Measurements from ENCODE around the gene PCSK5.
"Not testable (repeated sequence)": the region's sequence is repeated elsewhere in the genome, so short reads cannot be mapped to it uniquely, and the experiment has no call there.

The PCSK5 gene

DNA sequence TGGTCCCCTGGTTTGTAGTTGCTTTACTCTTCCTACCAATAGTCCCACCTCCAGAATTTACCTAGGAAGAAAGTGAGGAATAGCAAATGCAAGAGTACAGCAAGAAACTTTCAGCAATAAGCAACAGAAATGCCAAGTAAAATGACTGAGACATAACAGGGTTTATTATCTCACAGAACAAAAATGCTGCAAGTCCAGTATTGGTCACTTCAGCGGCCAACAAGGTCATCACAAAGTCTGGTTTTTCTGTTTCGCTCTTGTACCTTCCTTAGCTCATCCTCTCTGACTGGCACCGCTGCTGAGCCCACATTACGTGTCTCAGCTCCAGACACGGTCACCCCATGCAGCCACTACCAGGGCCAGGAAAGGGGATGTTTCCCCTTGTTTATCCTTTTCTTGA is 421.1 kb downstream of the PCSK5 start:
- DNase-seq (ENCODE audit: low read depth in 3 of 3) = no peak

GRCh38 chr9:76313771-76314170 is 423.3 kb downstream of the PCSK5 start:
- no peak for DNase-seq (ENCODE audit: low read depth in 3 of 3)

GRCh38 chr9:76314321-76314720 is 423.8 kb downstream of the PCSK5 start:
- DNase-seq (ENCODE audit: low read depth in 3 of 3) = no peak

DNA sequence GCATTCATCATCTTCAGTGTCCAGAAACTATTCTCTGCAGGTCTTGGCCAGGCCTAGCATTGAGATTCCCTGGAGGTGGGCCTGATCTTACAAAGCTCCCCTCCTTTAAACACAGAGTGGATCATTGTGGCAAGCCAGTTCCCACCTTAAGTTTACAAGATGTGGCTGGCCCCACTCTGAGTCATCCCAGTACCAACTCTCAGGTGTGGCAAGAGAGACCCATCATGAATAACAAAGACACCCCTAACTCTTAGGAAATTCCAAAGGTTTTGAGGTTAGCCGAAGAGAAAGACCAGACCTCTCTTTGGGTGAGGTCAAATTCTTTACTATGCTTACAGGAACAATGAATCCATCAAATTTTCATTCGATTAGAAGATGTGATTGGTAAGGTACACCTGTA is 425.6 kb downstream of the PCSK5 start:
- DNase-seq (ENCODE audit: low read depth in 3 of 3) = no peak

- DNase-seq (ENCODE audit: low read depth in 3 of 3) = not testable (repeated sequence)
Observed at GRCh38 chr9:76319466-76319865, 429.0 kb downstream of the PCSK5 start.

DNA sequence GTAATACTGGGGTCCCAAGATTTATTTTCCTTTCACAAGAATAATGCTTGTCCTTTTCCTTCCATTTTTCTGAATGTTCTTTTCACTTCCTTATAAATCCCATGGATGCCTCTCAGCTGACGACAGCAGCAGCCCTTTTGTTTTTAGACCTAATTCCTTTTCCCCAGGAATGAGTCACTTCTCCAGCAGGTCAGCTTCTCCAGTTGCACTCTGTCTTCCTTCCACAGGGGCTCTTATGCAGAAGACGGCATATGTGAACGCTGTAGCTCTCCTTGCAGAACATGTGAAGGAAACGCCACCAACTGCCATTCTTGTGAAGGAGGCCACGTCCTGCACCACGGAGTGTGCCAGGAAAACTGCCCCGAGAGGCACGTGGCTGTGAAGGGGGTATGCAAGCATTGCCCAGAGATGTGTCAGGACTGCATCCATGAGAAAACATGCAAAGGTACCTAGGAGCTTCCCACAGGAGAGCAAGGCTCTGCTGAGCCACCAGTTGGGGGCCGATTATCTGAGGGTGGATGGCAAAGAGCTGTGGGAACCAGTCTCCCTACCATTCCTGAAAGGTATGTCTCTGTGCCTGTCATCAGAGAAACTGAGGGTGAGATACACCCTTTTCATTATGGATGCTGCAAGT is 430.8 kb downstream of the PCSK5 start:
- DNase-seq (ENCODE audit: low read depth in 3 of 3) = no peak

- no peak for DNase-seq (ENCODE audit: low read depth in 3 of 3)
Observed at GRCh38 chr9:76322810-76323209, 432.3 kb downstream of the PCSK5 start.

DNA sequence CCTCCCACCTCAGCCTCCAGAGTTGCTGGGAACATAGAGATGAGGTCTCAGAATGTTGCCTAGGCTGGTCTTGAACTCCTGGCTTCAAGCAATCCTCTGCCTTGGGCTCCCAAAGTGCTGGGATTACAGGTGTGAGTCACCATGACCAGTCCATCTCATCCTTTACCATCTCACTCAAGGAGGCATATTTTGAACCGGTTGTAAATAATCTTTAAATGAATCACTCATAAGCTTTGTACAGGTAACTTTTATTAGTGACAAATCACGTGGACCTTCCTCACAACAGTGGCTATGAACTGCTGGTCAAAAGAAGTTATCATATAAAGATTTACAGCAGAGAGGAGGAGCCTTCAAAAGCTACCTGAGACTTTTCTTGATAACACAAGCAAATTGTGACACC is 433.0 kb downstream of the PCSK5 start:
- DNase-seq (ENCODE audit: low read depth in 3 of 3) = no peak

GRCh38 chr9:76324030-76324429 is 433.6 kb downstream of the PCSK5 start:
- DNase-seq (ENCODE audit: low read depth in 3 of 3) = not testable (repeated sequence)

- DNase-seq (ENCODE audit: low read depth in 3 of 3) = no peak
Observed at GRCh38 chr9:76330034-76330433, 439.6 kb downstream of the PCSK5 start.

DNA sequence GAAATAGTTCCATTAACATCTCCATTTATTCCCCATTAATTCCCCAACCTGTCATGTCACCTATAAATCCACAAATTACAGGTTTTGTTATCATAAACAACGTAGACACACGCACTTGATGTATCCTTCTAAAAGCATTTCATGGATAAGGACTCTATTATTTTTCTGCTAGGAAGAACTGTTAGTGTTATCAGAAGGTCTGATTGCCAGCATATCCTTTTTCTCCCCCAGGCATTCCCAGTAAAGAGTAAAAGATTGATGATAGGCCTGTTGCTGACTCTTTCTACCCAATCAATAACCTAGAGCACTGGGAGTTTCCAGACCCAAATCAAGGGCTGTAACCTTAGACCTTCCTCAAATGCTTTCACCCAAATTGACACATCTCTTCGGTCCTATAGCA is 442.9 kb downstream of the PCSK5 start:
- no peak for DNase-seq (ENCODE audit: low read depth in 3 of 3)

GRCh38 chr9:76333964-76334363 is 443.5 kb downstream of the PCSK5 start:
- DNase-seq (ENCODE audit: low read depth in 3 of 3) = no peak

- no peak for DNase-seq (ENCODE audit: low read depth in 3 of 3)
Observed at GRCh38 chr9:76336027-76336426, 445.6 kb downstream of the PCSK5 start.

- no peak for DNase-seq (ENCODE audit: low read depth in 3 of 3)
Observed at GRCh38 chr9:76338418-76338817, 447.9 kb downstream of the PCSK5 start.

DNA sequence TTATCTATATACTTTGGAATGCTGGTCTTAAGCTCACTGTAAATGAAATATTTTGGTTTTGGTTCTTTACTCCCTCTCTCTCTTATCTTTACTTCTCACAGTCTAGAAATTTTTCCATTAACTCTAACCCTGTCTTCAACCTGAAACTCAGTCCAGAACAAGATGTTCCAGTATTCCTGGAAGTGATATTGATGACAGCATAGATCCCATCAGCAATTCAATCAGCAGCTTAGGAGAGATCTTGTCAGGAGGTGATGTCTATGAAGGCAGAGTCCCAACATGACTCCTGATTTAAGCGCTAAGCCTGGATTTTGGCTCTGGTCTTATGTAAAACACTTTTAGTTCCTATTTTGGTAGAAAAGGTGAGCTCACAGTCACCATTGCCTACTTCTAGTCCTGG is 451.1 kb downstream of the PCSK5 start:
- no peak for DNase-seq (ENCODE audit: low read depth in 3 of 3)

DNA sequence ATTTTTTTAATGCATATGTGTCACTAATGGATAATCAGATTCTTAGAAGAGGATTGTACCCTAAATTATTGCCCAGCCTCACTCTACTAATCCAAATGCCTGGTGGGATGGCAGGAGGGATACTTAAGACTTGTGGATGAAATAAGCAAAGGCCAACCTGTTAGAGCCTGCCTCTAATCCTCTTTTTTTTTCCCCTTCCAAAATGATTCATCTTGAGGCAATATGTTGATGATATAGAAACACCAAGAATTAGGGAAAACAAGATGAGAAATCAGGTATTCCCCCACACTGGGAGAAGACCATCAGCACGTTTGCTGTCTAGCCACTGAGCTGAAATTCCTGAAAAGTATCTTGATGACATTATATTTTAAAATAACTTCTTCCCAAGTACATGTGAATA is 451.7 kb downstream of the PCSK5 start:
- DNase-seq (ENCODE audit: low read depth in 3 of 3) = no peak

DNA sequence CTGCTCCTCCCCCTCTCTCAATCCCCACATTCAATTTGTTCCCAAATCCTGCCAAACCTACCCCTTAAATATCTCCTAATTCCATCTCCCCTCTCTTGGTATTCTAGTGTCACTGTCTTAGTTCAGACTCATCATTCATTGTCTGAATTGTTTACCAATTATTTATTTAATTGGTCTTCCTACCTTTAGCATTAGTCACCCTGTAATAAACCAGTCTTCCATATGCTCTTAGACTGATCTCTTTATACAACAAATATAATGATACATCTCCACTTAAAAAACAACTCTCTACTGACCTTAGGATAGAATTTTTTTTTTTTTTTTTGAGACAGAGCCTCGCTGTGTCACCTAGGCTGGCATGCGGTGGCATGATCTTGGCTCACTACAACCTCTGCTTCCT is 452.4 kb downstream of the PCSK5 start:
- DNase-seq (ENCODE audit: low read depth in 3 of 3) = no peak

DNA sequence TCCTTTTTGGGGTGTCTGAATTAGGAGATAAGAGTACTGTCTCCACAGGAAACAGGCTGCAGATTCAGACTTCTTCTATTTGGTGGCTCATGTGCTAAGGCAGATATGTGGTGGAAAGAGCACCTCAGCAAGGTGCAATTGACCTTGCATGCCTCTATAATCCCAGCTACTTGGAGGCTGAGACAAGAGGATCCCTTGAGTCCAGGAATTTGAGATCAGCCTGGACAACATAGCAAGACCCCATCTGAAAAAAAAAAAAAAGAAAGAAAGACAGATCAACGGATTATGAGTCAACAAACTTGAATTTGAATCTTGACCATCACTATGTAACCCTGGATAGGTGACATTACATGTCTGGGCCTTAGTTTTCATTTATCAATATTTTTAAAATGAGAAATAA is 459.4 kb downstream of the PCSK5 start:
- DNase-seq (ENCODE audit: low read depth in 3 of 3) = no peak

DNA sequence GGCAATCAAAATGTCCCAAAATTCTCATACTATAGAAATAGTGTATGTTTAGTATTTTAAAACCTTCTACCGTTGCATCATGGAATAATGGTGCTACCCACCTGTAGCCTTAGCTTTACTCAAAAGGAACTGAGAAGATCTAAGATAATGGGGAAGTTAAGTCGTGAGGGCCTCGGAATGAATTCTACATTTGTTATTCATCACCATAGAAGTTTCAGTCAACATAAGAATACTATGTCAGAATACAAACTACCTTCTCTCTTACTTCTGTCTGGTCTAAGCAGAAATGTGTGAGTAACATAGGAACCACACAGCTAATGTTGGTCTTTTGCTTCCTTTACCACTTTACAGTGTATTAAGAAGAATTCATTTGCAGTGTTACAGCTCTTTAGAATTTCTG is 460.5 kb downstream of the PCSK5 start:
- no peak for DNase-seq (ENCODE audit: low read depth in 3 of 3)

DNA sequence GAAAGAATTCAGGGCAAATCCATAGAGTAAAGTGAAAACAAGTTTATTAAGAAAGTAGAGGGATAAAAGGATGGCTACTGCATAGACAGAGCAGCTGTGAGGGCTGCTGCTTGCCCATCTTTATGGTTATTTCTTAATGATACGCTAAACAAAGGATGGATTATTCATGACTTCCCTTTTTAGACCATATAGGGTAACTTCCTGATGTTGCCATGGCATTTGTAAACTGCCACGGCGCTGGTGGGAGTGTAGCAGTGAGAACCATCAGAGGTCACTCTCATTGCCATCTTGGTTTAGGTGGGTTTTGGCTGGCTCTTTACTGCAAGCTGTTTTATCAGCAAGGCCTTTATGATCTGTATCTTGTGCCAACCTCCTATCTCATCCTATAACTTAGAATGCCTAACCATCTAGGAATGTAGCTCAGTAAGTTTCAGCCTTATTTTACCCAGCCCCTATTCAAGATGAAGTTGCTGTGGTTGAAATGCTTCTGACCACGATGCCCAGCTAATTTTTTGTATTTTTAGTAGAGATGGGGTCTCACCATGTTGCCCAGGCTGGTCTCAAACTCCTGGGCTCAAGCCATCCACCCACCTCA is 461.6 kb downstream of the PCSK5 start:
- no peak for DNase-seq (ENCODE audit: low read depth in 3 of 3)

DNA sequence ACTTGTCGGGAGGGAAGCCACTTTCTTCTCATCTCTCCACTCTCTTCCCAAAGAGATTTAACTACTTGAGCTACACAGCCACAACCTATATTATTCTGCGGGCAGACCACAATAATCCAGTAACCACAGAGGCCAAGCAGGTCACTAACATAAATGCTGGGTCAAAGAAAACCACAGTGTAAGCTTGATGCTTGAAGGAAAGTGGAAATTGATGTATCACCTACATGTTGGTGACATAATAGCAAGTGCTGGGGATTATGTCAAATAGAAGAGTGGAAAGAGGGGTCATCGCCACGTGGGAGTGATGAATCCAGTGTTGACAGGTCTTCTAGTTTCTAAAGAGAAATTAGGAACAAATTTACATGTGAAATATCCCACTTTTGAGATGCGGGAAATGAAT is 462.8 kb downstream of the PCSK5 start:
- DNase-seq (ENCODE audit: low read depth in 3 of 3) = no peak

- no peak for DNase-seq (ENCODE audit: low read depth in 3 of 3)
Observed at GRCh38 chr9:76354221-76354620, 463.7 kb downstream of the PCSK5 start.

DNA sequence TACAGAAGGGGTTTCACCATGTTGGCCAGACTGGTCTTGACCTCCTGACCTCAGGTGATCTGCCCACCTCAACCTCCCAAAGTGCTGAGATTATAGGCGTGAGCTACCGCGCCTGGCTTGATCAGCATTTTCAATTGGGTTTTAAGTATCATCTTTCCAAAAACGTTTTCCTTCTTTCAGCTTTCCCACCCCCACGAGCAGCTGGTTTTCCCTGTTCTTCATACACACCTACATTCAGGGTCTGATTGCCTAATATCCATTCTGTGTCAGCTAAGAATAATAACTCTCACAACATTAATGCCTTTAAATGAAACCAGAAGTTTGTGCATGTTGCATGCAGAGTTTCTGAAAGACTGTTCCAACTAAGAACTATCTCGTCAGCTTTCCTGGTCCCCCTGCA is 465.4 kb downstream of the PCSK5 start:
- DNase-seq (ENCODE audit: low read depth in 3 of 3) = no peak

DNA sequence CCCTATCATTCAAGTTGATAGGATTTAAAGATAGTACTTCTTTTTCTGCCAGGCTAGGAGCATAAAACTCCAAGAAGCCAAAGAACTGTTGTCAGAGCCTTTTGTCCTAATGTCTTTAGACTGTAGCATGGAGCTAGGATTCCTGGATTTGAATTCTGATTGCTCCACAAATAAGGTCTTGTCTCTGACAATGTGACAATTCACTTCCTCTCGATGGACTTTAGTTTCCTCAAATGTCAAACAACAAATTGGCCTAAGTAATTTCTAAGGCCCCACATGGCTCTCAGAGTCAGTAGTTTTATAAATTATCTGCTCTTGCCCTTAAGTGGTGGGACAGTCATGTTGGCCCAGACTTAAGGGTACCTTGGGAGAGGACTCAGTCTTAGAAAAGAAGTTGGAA is 467.1 kb downstream of the PCSK5 start:
- no peak for DNase-seq (ENCODE audit: low read depth in 3 of 3)

All from stimulated activated CD4-positive, alpha-beta T cell treated with anti-CD3 and anti-CD28 coated beads, TNF-alpha, amount 100 ng/mL, for 4 hours (primary cell).